KMS-11 (cell line): ENCODE data around the gene SSX2B.
"Not testable (repeated sequence)": the region's sequence is repeated elsewhere in the genome, so short reads cannot be mapped to it uniquely, and the experiment has no call there.

ENCODE experiments used
- H2AFZ ChIP-seq: fragments of 200-600 bp; sonication (generic); 2 replicates; pipeline ENCODE4 v1.6.1; 2016; ENCODE audit warnings: antibody characterized with exemption, mixed run types, low read depth
- H3K27ac ChIP-seq: fragments of 200-600 bp; sonication (generic); 2 replicates; pipeline ENCODE4 v1.6.1; 2016; ENCODE audit warnings: mild to moderate bottlenecking, mixed run types
- H3K27me3 ChIP-seq: fragments of 200-600 bp; sonication (generic); 2 replicates; pipeline ENCODE4 v1.6.1; 2017; ENCODE audit warnings: mild to moderate bottlenecking, low read depth, mixed run types, moderate library complexity; ENCODE audit not compliant: insufficient read depth
- H3K36me3 ChIP-seq: fragments of 200-600 bp; sonication (generic); 2 replicates; pipeline ENCODE4 v1.6.1; 2017; ENCODE audit warnings: mild to moderate bottlenecking, mixed run types; ENCODE audit not compliant: insufficient read depth
- H3K4me1 ChIP-seq: fragments of 200-600 bp; sonication (generic); 2 replicates; pipeline ENCODE4 v1.6.1; 2016; ENCODE audit warnings: mild to moderate bottlenecking, low read depth, mixed run types; ENCODE audit not compliant: poor library complexity, severe bottlenecking
- H3K4me2 ChIP-seq: fragments of 200-600 bp; sonication (generic); 2 replicates; pipeline ENCODE4 v1.7.0; 2016; ENCODE audit warnings: mild to moderate bottlenecking, mixed run types
- H3K4me3 ChIP-seq: fragments of 200-600 bp; sonication (generic); IDR thresholded peaks from 2 replicates; pipeline ENCODE4 v1.6.1; 2017; ENCODE audit warnings: low read depth, low read length, mixed read lengths; ENCODE audit not compliant: insufficient read depth
- H3K79me2 ChIP-seq: fragments of 200-600 bp; sonication (generic); 2 replicates; pipeline ENCODE4 v1.6.1; 2016; ENCODE audit warnings: low read depth, mixed run types; ENCODE audit not compliant: insufficient read depth
- H3K9ac ChIP-seq: fragments of 200-600 bp; sonication (generic); 2 replicates; pipeline ENCODE4 v1.6.1; 2016; ENCODE audit warnings: mild to moderate bottlenecking, mixed run types
- H4K20me1 ChIP-seq: fragments of 200-600 bp; sonication (generic); 2 replicates; pipeline ENCODE4 v1.6.1; 2016; ENCODE audit warnings: mild to moderate bottlenecking, mixed run types; ENCODE audit not compliant: insufficient read depth

SSX2B gene, protein sequence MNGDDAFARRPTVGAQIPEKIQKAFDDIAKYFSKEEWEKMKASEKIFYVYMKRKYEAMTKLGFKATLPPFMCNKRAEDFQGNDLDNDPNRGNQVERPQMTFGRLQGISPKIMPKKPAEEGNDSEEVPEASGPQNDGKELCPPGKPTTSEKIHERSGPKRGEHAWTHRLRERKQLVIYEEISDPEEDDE

DNA sequence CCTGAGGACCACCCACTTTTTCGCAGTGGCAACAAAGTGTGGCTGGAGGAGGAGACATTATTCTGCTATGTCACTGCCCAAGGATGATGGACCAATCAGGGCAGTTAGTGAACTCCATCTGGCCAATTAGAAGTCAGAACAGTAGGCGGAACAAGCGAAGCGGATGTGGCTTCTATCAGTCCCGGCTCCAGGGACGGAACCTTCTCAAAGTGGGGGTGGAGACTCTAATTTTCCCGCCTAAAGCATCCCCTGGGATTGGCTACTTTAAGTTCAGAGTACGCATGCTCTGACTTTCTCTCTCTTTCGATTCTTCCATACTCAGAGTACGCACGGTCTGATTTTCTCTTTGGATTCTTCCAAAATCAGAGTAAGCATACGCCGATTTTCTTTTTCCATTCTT is at the start of gene SSX2B:
TSS of gene SSX2B (plus strand) at position 301 of the 400 bp plus-strand sequence. CDS start 1,429 bp downstream, outside the sequence.
- H3K9ac ChIP-seq, H3K36me3 ChIP-seq, H3K4me1 ChIP-seq, H3K79me2 ChIP-seq, H4K20me1 ChIP-seq, H2AFZ ChIP-seq, H3K27ac ChIP-seq, H3K4me3 ChIP-seq, H3K4me2 ChIP-seq, H3K27me3 ChIP-seq: not testable (repeated sequence)

DNA sequence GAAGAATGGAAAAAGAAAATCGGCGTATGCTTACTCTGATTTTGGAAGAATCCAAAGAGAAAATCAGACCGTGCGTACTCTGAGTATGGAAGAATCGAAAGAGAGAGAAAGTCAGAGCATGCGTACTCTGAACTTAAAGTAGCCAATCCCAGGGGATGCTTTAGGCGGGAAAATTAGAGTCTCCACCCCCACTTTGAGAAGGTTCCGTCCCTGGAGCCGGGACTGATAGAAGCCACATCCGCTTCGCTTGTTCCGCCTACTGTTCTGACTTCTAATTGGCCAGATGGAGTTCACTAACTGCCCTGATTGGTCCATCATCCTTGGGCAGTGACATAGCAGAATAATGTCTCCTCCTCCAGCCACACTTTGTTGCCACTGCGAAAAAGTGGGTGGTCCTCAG is 44.0 kb upstream of the SSX2B start, which contains the start of gene SSX2:
TSS of gene SSX2 (minus strand) at position 101 of the 400 bp plus-strand sequence. CDS start 1,429 bp downstream, outside the sequence.
- H3K36me3 ChIP-seq, H3K27ac ChIP-seq, H3K27me3 ChIP-seq, H3K4me1 ChIP-seq, H2AFZ ChIP-seq, H3K79me2 ChIP-seq, H4K20me1 ChIP-seq, H3K4me2 ChIP-seq, H3K4me3 ChIP-seq, H3K9ac ChIP-seq: not testable (repeated sequence)

DNA sequence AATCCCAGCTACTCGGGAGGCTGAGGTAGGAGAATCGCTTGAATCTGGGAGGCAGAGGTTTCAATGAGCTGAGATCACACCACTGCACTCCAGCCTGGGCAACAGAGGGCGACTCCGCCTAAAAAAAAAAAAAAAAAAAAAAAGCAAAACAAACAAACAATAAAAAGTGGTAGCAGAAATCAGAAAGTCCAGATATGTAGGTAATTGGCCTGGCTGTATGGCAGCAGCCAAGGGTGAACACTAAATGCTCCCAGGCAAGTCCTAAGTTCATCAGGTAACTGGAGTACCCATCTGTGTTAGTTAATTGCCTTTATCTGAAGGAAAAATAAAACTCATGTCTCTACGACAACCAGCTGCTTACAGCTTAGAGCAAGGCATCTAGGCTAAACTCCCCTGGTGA is 14.9 kb downstream of the SSX2B start:
- not testable (repeated sequence) for H3K4me3 ChIP-seq, H4K20me1 ChIP-seq, H3K27me3 ChIP-seq, H2AFZ ChIP-seq, H3K36me3 ChIP-seq, H3K79me2 ChIP-seq, H3K9ac ChIP-seq, H3K27ac ChIP-seq, H3K4me2 ChIP-seq, H3K4me1 ChIP-seq

DNA sequence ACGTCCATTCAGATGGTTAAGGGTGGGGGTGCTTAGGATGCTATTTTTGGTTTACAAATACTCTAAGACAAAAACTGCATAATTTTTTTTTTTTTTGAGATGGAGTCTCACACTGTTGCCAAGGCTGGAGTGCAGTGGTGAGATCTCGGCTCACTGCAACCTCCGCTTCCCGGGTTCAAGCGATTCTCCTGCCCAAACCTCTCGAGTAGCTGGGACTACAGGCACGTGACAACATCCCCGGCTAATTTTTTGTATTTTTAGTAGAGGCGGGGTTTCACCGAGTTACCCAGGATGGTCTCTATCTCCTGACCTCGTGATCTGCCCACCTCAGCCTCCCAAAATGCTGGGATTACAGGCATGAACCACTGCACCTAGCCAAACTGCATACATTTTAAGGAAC is 22.5 kb downstream of the SSX2B start:
- not testable (repeated sequence) for H3K4me3 ChIP-seq, H3K36me3 ChIP-seq, H3K27ac ChIP-seq, H3K27me3 ChIP-seq, H3K4me1 ChIP-seq, H3K4me2 ChIP-seq, H3K79me2 ChIP-seq, H3K9ac ChIP-seq, H2AFZ ChIP-seq, H4K20me1 ChIP-seq

DNA sequence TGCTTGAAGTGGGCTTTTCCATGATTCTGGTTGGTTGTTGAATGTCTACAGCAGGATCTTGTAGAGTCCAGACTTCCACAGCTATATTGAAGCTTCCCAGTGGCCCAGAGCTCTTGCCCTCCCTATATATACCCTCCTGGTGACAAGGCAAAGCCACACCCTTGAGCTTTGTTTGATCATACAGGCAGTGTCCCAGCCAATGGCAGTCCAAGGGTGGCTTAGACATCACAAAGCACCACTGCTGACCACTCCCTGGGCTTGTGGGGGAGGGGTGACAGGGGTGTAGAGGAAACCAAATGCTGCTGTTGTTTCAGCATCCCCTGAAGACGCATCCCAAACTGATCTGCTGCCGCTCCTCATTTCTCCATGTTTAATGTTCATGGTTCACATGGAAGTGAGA is 46.3 kb downstream of the SSX2B start, which contains the start of gene SPANXN5:
TSS of gene SPANXN5 (minus strand) at position 101 of the 400 bp plus-strand sequence. CDS start at position 22, 79 bp downstream.
- not testable (repeated sequence) for H2AFZ ChIP-seq, H3K27ac ChIP-seq, H3K4me3 ChIP-seq, H4K20me1 ChIP-seq, H3K79me2 ChIP-seq, H3K4me1 ChIP-seq, H3K4me2 ChIP-seq, H3K9ac ChIP-seq, H3K36me3 ChIP-seq, H3K27me3 ChIP-seq

DNA sequence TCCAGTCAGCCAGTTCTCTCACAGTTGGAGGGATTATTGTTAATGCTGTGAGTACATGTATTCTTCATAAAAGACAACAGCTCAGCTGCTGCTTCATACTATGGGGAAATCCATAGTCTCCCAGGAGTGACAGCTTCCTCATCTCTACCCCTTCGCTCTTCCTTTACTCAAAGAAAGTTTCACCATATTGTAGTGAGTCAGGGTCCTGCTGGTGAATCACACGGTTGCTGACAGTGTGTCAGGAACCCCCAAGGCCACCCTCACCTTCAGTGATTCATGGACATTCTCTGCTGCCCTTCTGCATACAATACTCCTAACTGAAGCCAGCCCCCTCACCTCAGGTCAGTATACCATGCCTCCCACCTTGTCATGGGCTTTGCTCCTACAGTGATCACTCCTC is 53.8 kb downstream of the SSX2B start:
- not testable (repeated sequence) for H3K4me2 ChIP-seq, H3K27me3 ChIP-seq, H2AFZ ChIP-seq, H3K4me3 ChIP-seq, H4K20me1 ChIP-seq, H3K79me2 ChIP-seq, H3K9ac ChIP-seq, H3K36me3 ChIP-seq, H3K4me1 ChIP-seq, H3K27ac ChIP-seq
